H1 (cell line): ENCODE data around the gene CELSR1. TPM values are rescaled to one million over a fixed set of nuclear protein-coding genes. Genes with fewer than 3 reads are reported as not detected.

Experiments used
- CTCF ChIA-PET: fragments of 300-600 bp; sonication (Branson Sonifier 250); formaldehyde crosslinking; loops from one replicate; lab custom pipeline; 2021; ENCODE audit not compliant: partially characterized antibody; lab: Charles Lee
- POLR2A ChIA-PET: fragments of 300-600 bp; sonication (Branson Sonifier 250); formaldehyde crosslinking; loops from one replicate; lab custom pipeline; 2021; ENCODE audit warnings: inconsistent platforms; ENCODE audit not compliant: partially characterized antibody; lab: Charles Lee
- DNase-seq, 2 experiments: peaks; one replicate each; pipeline versions ENCODE4 v3.0.0 to v3.0.0-alpha.2; 2010 to 2022; ENCODE audit warnings: low spot score in 2 of 2, low read depth in 1 of 2, mixed read lengths in 1 of 2
- FAIRE-seq: peaks from 2 replicates; lab custom pipeline; 2011; peaks lifted over from hg19 to GRCh38; lab: Jason Lieb, UNC
- H2AFZ ChIP-seq: 2 replicates; pipeline ENCODE4 v1.8.1; 2012; ENCODE audit warnings: low read length, inconsistent platforms
- H2AK5ac ChIP-seq: 2 replicates; pipeline ENCODE4 v1.6.1; 2013; ENCODE audit warnings: low read depth, low read length
- H2BK120ac ChIP-seq: replicated peaks from 2 replicates; pipeline ENCODE3; 2013; ENCODE audit warnings: low read depth, low read length, inconsistent platforms
- H2BK12ac ChIP-seq: 2 replicates; pipeline ENCODE4 v1.6.1; 2013; ENCODE audit warnings: low read depth, low read length
- H2BK15ac ChIP-seq: 2 replicates; pipeline ENCODE4 v1.6.1; 2013; ENCODE audit warnings: low read length
- H2BK20ac ChIP-seq: 2 replicates; pipeline ENCODE4 v1.6.1; 2013; ENCODE audit warnings: low read length
- H2BK5ac ChIP-seq: 2 replicates; pipeline ENCODE4 v1.6.1; 2013; ENCODE audit warnings: low read depth, low read length
- H3K14ac ChIP-seq: 2 replicates; pipeline ENCODE4 v1.6.1; 2013; ENCODE audit warnings: inconsistent platforms; ENCODE audit not compliant: insufficient read length
- H3K18ac ChIP-seq: 2 replicates; pipeline ENCODE4 v1.6.1; 2013; ENCODE audit warnings: low read length; ENCODE audit errors: extremely low read depth
- H3K23ac ChIP-seq: 2 replicates; pipeline ENCODE4 v1.6.1; 2013; ENCODE audit warnings: inconsistent platforms; ENCODE audit not compliant: insufficient read length
- H3K23me2 ChIP-seq: 2 replicates; pipeline ENCODE4 v1.6.1; 2013; ENCODE audit warnings: low read depth, low read length
- H3K27ac ChIP-seq: 2 replicates; pipeline ENCODE4 v1.6.1; 2011; ENCODE audit warnings: low read depth, low read length, inconsistent platforms
- H3K27me3 ChIP-seq, 4 experiments: replicated peaks in 1 of 4; 1 replicate in 1 of 4; 2 replicates in 3 of 4; pipeline versions ENCODE4 v1.6.1 to v1.8.1; 2011 to 2013; ENCODE audit warnings: low read length in 3 of 4, mild to moderate bottlenecking in 3 of 4, inconsistent platforms in 2 of 4, mixed read lengths in 2 of 4, moderate library complexity in 1 of 4; ENCODE audit not compliant: control insufficient read depth in 3 of 4, insufficient read depth in 3 of 4; ENCODE audit errors: extremely low read depth in 1 of 4
- H3K36me3 ChIP-seq, 4 experiments: 2 replicates each; pipeline versions ENCODE4 v1.6.1 to v1.8.1; 2011 to 2013; ENCODE audit warnings: mild to moderate bottlenecking in 4 of 4, low read length in 3 of 4, moderate library complexity in 2 of 4, control low read depth in 1 of 4, inconsistent platforms in 1 of 4; ENCODE audit not compliant: insufficient read depth in 4 of 4, control insufficient read depth in 2 of 4
- H3K4ac ChIP-seq: replicated peaks from 2 replicates; pipeline ENCODE3; 2013; ENCODE audit warnings: low read length, low read depth, mixed read lengths, inconsistent platforms; ENCODE audit not compliant: insufficient read length
- H3K4me1 ChIP-seq, 4 experiments: replicated peaks in 1 of 4; 1 replicate in 1 of 4; 2 replicates in 3 of 4; pipeline versions ENCODE4 v1.6.1 to v1.8.1; 2011 to 2013; ENCODE audit warnings: low read length in 3 of 4, inconsistent platforms in 2 of 4, mixed read lengths in 1 of 4; ENCODE audit not compliant: insufficient read depth in 4 of 4, control insufficient read depth in 3 of 4
- H3K4me2 ChIP-seq, 2 experiments: 2 replicates each; pipeline versions ENCODE4 v1.6.1 to v1.8.1; 2011 to 2013; ENCODE audit warnings: low read depth in 2 of 2, low read length in 2 of 2, control low read depth in 1 of 2, inconsistent platforms in 1 of 2, mild to moderate bottlenecking in 1 of 2; ENCODE audit not compliant: insufficient read depth in 1 of 2
- H3K4me3 ChIP-seq, 4 experiments: fragments of 200-600, 300-600 bp in 1 of 4; sonication (generic), shearing (Covaris generic), sonication (Bioruptor Twin) in 1 of 4; 2 replicates each; pipeline versions ENCODE4 v1.5.1 to v1.8.1; 2011 to 2016; ENCODE audit warnings: low read length in 4 of 4, low read depth in 3 of 4, control low read depth in 2 of 4, inconsistent platforms in 2 of 4, mild to moderate bottlenecking in 2 of 4, mixed read lengths in 1 of 4, moderate library complexity in 1 of 4; ENCODE audit not compliant: insufficient read depth in 2 of 4; ENCODE audit errors: extremely low read depth in 1 of 4
- H3K56ac ChIP-seq: replicated peaks from 2 replicates; pipeline ENCODE3; 2013; ENCODE audit warnings: low read depth, mild to moderate bottlenecking, mixed read lengths, low read length, inconsistent platforms; ENCODE audit not compliant: insufficient read length
- H3K79me1 ChIP-seq: 2 replicates; pipeline ENCODE4 v1.6.1; 2013; ENCODE audit warnings: low read depth, low read length, control low read depth
- H3K79me2 ChIP-seq, 2 experiments: 2 replicates each; pipeline versions ENCODE4 v1.6.1 to v1.8.1; 2012 to 2013; ENCODE audit warnings: low read length in 2 of 2, mild to moderate bottlenecking in 2 of 2, inconsistent platforms in 1 of 2; ENCODE audit not compliant: insufficient read depth in 2 of 2, control insufficient read depth in 1 of 2
- H3K9ac ChIP-seq, 4 experiments: replicated peaks in 1 of 4; 1 replicate in 1 of 4; 2 replicates in 3 of 4; pipeline versions ENCODE4 v1.6.1 to v1.8.1; 2011 to 2013; ENCODE audit warnings: low read depth in 3 of 4, low read length in 3 of 4, control low read depth in 2 of 4, mild to moderate bottlenecking in 2 of 4, moderate library complexity in 2 of 4, inconsistent platforms in 1 of 4; ENCODE audit errors: extremely low read depth in 1 of 4
- H3K9me3 ChIP-seq, 2 experiments: 2 replicates each; pipeline versions ENCODE4 v1.6.1 to v1.8.1; 2012 to 2013; ENCODE audit warnings: mild to moderate bottlenecking in 2 of 2, moderate library complexity in 2 of 2, control low read depth in 1 of 2, inconsistent platforms in 1 of 2, low read depth in 1 of 2, low read length in 1 of 2, mixed read lengths in 1 of 2; ENCODE audit not compliant: insufficient read depth in 2 of 2
- H4K20me1 ChIP-seq, 2 experiments: replicated peaks in 1 of 2; 2 replicates each; pipeline versions ENCODE3 to v1.8.1; 2011 to 2013; ENCODE audit warnings: inconsistent platforms in 2 of 2, low read length in 2 of 2, mild to moderate bottlenecking in 1 of 2; ENCODE audit not compliant: insufficient read depth in 2 of 2, control insufficient read depth in 1 of 2
- H4K5ac ChIP-seq: 2 replicates; pipeline ENCODE4 v1.6.1; 2013; ENCODE audit warnings: low read length, low read depth, mixed read lengths, inconsistent platforms; ENCODE audit not compliant: insufficient read length
- H4K8ac ChIP-seq: 2 replicates; pipeline ENCODE4 v1.8.0; 2013; ENCODE audit warnings: mild to moderate bottlenecking, moderate library complexity, low read length, inconsistent platforms; ENCODE audit not compliant: insufficient read depth; ENCODE audit errors: extremely low read depth
- H4K91ac ChIP-seq: replicated peaks from 2 replicates; pipeline ENCODE3; 2013; ENCODE audit warnings: low read length, mixed read lengths, inconsistent platforms; ENCODE audit not compliant: insufficient read length
- JUN ChIP-seq: IDR thresholded peaks from 2 replicates; pipeline ENCODE4 v1.6.1; 2011; ENCODE audit warnings: low read depth, mild to moderate bottlenecking, improper control_type of control experiment, low read length
- NRF1 ChIP-seq: IDR thresholded peaks from 2 replicates; pipeline ENCODE4 v1.6.1; 2011; ENCODE audit warnings: mild to moderate bottlenecking, low read depth, low read length, improper control_type of control experiment
- WGBS, 2 experiments: shearing (Covaris generic) in 1 of 2; methylation state at CpG; one replicate each; pipeline versions ENCODE4 v1.1.6 to v1.1.7; 2013 to 2015; ENCODE audit warnings: low lambda C conversion rate in 2 of 2, mixed read lengths in 2 of 2, inconsistent platforms in 1 of 2, low coverage in 1 of 2, missing lambda C conversion rate in 1 of 2; ENCODE audit not compliant: insufficient replicate concordance in 2 of 2, insufficient coverage in 1 of 2, insufficient read length in 1 of 2; ENCODE audit errors: extremely low coverage in 1 of 2, missing lambda C conversion rate in 1 of 2; 5-methylcytosine and 5-hydroxymethylcytosine counted together
- polyA plus RNA-seq, 7 experiments: library from polyadenylated mRNA; depleted of rRNA in 3 of 7; stranded (reverse) in 5 of 7; unstranded in 2 of 7; fragments of >200 nt in 5 of 7; fragments of 200-250 nt in 2 of 7; gene quantifications; 1 replicate in 5 of 7; 2 replicates in 1 of 7; 4 replicates in 1 of 7; pipeline versions ENCODE4 v1.2.1 to v1.2.3, GENCODE V29; 2011 to 2013; ENCODE audit warnings: missing spikeins in 2 of 7, mixed read lengths in 2 of 7
- total RNA-seq: library from RNA; stranded (reverse); fragmentation: NEBNext Ultra II Directional; extraction: Animal tissue kit (Norgen Biotek cat#: 25700); gene quantifications from 2 replicates; pipeline ENCODE4 v1.2.1, GENCODE V29; 2021

The CELSR1 gene
- total and polyA plus RNA-seq, 2 of the 8 experiments (the other 6 are each of a cell fraction or from before 2014, with no cell fraction given), result 9.0 to 12.4 TPM

- Histone ChIP-seq H4K20me1 (peaks cover 0 to 8% of the 10 kb centered on the region in 2 experiments), H4K5ac (no peak overlapping the region), H2AFZ (no peak overlapping the region), H2BK20ac (no peak overlapping the region), H3K4me3 (no peak overlapping the region), H2BK5ac (peak overlapping the region; percentile 60; the same call in 1 of the 2 replicates), H3K9ac (no peak overlapping the region), H3K79me2 (no peaks in the 10 kb centered on the region), H3K4me1 (peaks cover 0 to 21% (median 9%) of the 10 kb centered on the region in 4 experiments; a peak in 6 of 7 replicates), H3K4me2 (no peak overlapping the region), H3K79me1 (peaks cover 2% of the 10 kb centered on the region; the same call in 1 of the 2 replicates), H3K36me3 (no peaks in the 10 kb centered on the region), H4K8ac (peak overlapping the region; percentile 8; the same call in 1 of the 2 replicates), H3K27ac (no peak overlapping the region), H3K56ac (peak overlapping the region; percentile 46), H2BK12ac (0 out of 2 replicates have a peak overlapping the region, but pooled peaks have one; percentile 84), H3K4ac (no peak overlapping the region), H3K23ac (no peak overlapping the region), H2AK5ac (no peak overlapping the region), H3K23me2 (no peaks in the 10 kb centered on the region), H3K9me3 (no peaks in the 10 kb centered on the region), H2BK15ac (no peak overlapping the region), H3K14ac (no peak overlapping the region), H2BK120ac (no peak overlapping the region), H3K18ac (no peak overlapping the region; the same call in 1 of the 2 replicates), H4K91ac (peak overlapping the region; percentile 65), H3K27me3 (no peaks in the 10 kb centered on the region)
- ChIA-PET POLR2A (no interaction called here), CTCF (interaction anchor here (1.5 to 1.6 kb wide), 2 partner anchors 33 to 55 kb away, joined by 3 read pairs; no protein-coding TSS in a partner anchor)
- TF ChIP-seq NRF1 (no peak), JUN (no peak)
- FAIRE-seq, result no peak
- WGBS, 2 experiments, result 82% methylated on average over 19 of the region's 20 CpGs; no CpG with 5 or more reads in 1 of the 2 experiments
- DNase-seq, result no peak
Observed at GRCh38 chr22:46508491-46508999, 28.9 kb downstream of the CELSR1 start.
